Thoracic aorta (tissue), 2 donors: ENCODE data around the gene PRDM1. TPM values are rescaled to one million over a fixed set of nuclear protein-coding genes. Genes with fewer than 3 reads are reported as not detected.

Experiments
- ATAC-seq: fragments of 150-250 bp; one replicate; pipeline ENCODE4 v1.8.0; 2017; ENCODE audit warnings: low read depth; ENCODE audit not compliant: insufficient number of reproducible peaks, low FRiP score
- DNase-seq: peaks from one replicate; pipeline ENCODE4 v3.0.0-alpha.2; 2020; ENCODE audit warnings: low spot score
- H3K27ac ChIP-seq, 2 donors: fragments of 200-600 bp; sonication (generic); 1 replicate in 1 of 2; 2 replicates in 1 of 2; pipeline ENCODE4 v1.5.1; 2016; ENCODE audit warnings: mild to moderate bottlenecking in 2 of 2, moderate library complexity in 2 of 2
- H3K27me3 ChIP-seq: fragments of 200-600 bp; sonication (generic); replicated peaks from 2 replicates; pipeline ENCODE4 v1.6.0; 2016; ENCODE audit warnings: mild to moderate bottlenecking; ENCODE audit not compliant: insufficient read depth
- H3K36me3 ChIP-seq: fragments of 200-600 bp; sonication (generic); one replicate; pipeline ENCODE4 v1.5.1; 2016
- H3K4me1 ChIP-seq, 2 donors: fragments of 200-600 bp; sonication (generic); 1 replicate in 1 of 2; 2 replicates in 1 of 2; pipeline versions ENCODE4 v1.5.1 to v1.6.0; 2016; ENCODE audit warnings: low read depth in 2 of 2, mild to moderate bottlenecking in 1 of 2; ENCODE audit not compliant: control insufficient read depth in 1 of 2
- H3K4me3 ChIP-seq: fragments of 200-600 bp; sonication (generic); 2 replicates; pipeline ENCODE4 v1.5.1; 2016; ENCODE audit warnings: mild to moderate bottlenecking
- H3K9me3 ChIP-seq: fragments of 200-600 bp; sonication (generic); 2 replicates; pipeline ENCODE4 v1.5.1; 2016
- CTCF ChIP-seq: fragments of 200-600 bp; sonication (generic); IDR thresholded peaks from one replicate; pipeline ENCODE4 v1.5.1; 2019; ENCODE audit warnings: antibody characterized with exemption
- total RNA-seq, 2 donors: library from RNA; depleted of rRNA; stranded (reverse); fragments of >200 nt; gene quantifications; one replicate each; pipeline versions ENCODE4 v1.1.0 to v1.2.3, GENCODE V29; 2016

PRDM1 gene
- total RNA-seq, 2 donors from 2014 or later, result 4.1 to 7.9 TPM

GRCh38 chr6:106132153-106132698, 46.1 kb downstream of the PRDM1 start:
- TF ChIP-seq CTCF, result no peak
- no peaks in the 10 kb centered on the region for H3K4me1 ChIP-seq
- no peak for ATAC-seq
- DNase-seq, result no peak
- H3K27me3 ChIP-seq, result no peaks in the 10 kb centered on the region
- H3K4me3 ChIP-seq, result no peak overlapping the region
- H3K9me3 ChIP-seq, result no peaks in the 10 kb centered on the region
- no peak overlapping the region for H3K27ac ChIP-seq
- no peaks in the 10 kb centered on the region for H3K36me3 ChIP-seq

DNA sequence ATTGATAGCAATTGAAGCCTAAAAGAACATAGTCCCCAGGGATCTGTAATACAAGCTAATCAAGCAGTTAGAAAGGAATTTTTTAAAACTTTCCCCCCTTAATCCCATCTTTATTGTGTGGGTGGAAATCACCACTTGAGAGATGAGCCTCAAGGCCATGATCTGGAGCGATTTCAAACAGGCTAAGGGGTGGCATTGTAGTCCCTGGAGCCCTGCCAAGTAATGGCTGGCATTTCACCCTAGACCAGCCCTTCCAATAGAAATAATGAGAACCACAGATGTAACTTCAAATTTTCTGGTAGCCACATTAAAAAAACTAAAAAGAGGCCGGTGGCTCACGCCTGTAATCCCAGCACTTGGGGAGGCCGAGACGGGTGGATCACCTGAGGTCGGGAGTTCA, 46.9 kb downstream of the PRDM1 start:
- Histone ChIP-seq H3K27ac (no peak overlapping the region), H3K4me3 (no peak overlapping the region), H3K36me3 (no peaks in the 10 kb centered on the region), H3K4me1 (no peaks in the 10 kb centered on the region), H3K27me3 (no peaks in the 10 kb centered on the region), H3K9me3 (no peaks in the 10 kb centered on the region)
- ATAC-seq (no peak), DNase-seq (no peak)
- TF ChIP-seq CTCF, result no peak

DNA sequence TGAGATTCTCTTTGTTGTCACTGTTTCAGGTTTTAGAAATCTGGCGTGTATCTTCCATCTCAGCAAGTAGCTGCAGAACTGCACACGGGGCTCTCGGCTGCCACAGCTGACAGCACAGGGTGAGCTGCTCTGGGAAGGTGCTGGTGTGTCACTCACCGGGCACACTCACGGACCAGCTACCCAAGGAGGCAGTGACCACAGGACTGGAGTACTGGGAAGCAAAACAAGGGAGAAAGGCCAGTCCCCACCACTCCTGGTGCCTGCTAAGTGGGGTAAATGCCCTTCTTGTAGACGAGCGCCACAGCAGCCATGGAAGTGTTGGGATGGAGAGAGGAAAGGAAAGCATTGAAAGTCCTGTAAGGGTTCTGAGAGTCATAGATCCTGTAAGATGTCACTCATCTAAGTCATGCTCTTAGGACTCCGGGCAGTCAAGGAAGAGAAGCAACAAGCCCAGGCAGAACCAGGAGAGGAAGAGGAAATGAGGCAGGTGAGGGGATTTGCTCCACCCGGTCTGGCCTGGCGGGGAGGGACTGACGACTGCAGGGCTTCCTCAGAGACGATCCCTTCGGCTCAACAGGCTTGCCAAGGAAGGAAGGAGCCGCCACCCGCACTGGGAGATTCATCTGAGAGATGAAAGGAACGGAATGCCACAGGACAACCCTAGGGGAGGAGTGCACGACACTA, 48.1 kb downstream of the PRDM1 start:
- TF ChIP-seq CTCF, result no peak
- ATAC-seq, result no peak
- Histone ChIP-seq H3K9me3 (no peaks in the 10 kb centered on the region), H3K27ac (no peak overlapping the region), H3K4me1 (no peaks in the 10 kb centered on the region), H3K4me3 (no peak overlapping the region), H3K27me3 (no peaks in the 10 kb centered on the region), H3K36me3 (no peaks in the 10 kb centered on the region)
- DNase-seq, result no peak

GRCh38 chr6:106134906-106135634, 48.9 kb downstream of the PRDM1 start:
- H3K27ac ChIP-seq, result no peak overlapping the region
- H3K27me3 ChIP-seq, result no peaks in the 10 kb centered on the region
- no peak for TF ChIP-seq CTCF
- no peaks in the 10 kb centered on the region for H3K4me1 ChIP-seq
- H3K36me3 ChIP-seq, result no peaks in the 10 kb centered on the region
- no peak overlapping the region for H3K4me3 ChIP-seq
- DNase-seq (no peak), ATAC-seq (no peak)
- no peaks in the 10 kb centered on the region for H3K9me3 ChIP-seq

DNA sequence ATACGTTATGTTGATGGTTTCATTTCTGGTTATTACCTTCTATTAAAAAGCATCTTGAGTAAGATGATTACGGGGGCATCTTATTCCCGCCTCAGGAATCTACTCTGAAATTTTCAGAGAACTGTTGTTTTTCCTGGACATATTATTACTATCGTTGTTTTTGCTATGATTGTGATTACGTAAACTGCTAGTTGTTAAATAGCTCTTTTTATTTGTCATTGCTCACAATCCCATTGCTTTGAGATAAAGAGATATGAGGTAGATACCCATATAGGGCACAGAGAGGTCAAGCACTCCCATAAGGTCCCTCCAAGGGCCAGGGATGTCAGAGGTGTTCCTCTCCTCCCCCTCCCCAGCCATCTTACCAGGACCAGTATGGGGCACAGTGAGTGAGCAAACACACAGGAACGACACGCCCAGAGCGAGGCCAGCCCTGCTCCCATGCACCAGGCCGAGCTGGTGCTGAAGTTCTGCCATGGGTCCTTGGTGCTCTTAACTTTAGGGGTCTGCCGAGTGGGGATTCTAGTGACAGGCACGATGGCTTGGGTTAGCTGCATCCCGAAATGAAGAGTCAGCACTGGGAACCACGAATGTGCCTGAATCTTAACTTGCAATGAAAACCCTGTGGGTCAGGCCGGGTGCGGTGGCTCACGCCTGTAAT, 49.9 kb downstream of the PRDM1 start:
- no peak for TF ChIP-seq CTCF
- Histone ChIP-seq H3K27ac (no peak overlapping the region), H3K4me3 (no peak overlapping the region), H3K27me3 (no peaks in the 10 kb centered on the region), H3K36me3 (no peaks in the 10 kb centered on the region), H3K4me1 (no peaks in the 10 kb centered on the region), H3K9me3 (no peaks in the 10 kb centered on the region)
- no peak for ATAC-seq
- DNase-seq, result no peak
